ENCODE data around the gene RXFP1.

GRCh38 chr4:158530898-158531297, 9.2 kb downstream of the RXFP1 start:
- TF ChIP-seq CTCF (IDR thresholded peaks at IDR 0.05; ENCODE audit: insufficient read depth, low read length) (no peak), POLR2AphosphoS5 (IDR thresholded peaks at IDR 0.05; ENCODE audit: low read depth) (no peak), REST (IDR thresholded peaks at IDR 0.05; ENCODE audit: insufficient replicate concordance, low read depth) (no peak), SPI1 (IDR thresholded peaks at IDR 0.05; ENCODE audit: borderline replicate concordance, low read depth) (no peak)

All from HL-60 (cell line).